Muscle layer of duodenum (tissue), 2 donors: ENCODE data around the gene RARRES2.

ENCODE experiments used
- H3K27ac ChIP-seq: one replicate; pipeline ENCODE4 v1.7.0; 2013; ENCODE audit warnings: mild to moderate bottlenecking, low read length
- H3K27me3 ChIP-seq: one replicate; pipeline ENCODE4 v1.7.0; 2013; ENCODE audit warnings: low read depth, mild to moderate bottlenecking, control low read depth, low read length
- H3K36me3 ChIP-seq, 2 donors: one replicate each; pipeline ENCODE4 v1.7.0; 2013; ENCODE audit warnings: low read length in 2 of 2, control low read depth in 1 of 2, mild to moderate bottlenecking in 1 of 2; ENCODE audit not compliant: insufficient read depth in 2 of 2, control insufficient read depth in 1 of 2
- H3K4me1 ChIP-seq, 2 donors: one replicate each; pipeline ENCODE4 v1.7.0; 2013; ENCODE audit warnings: low read length in 2 of 2, mild to moderate bottlenecking in 2 of 2, control low read depth in 1 of 2, moderate library complexity in 1 of 2; ENCODE audit not compliant: insufficient read depth in 2 of 2, control insufficient read depth in 1 of 2
- H3K4me3 ChIP-seq, 2 donors: one replicate each; pipeline ENCODE4 v1.7.0; 2013; ENCODE audit warnings: low read length in 2 of 2, low read depth in 1 of 2, mild to moderate bottlenecking in 1 of 2
- H3K9me3 ChIP-seq, 2 donors: one replicate each; pipeline ENCODE4 v1.7.0; 2013; ENCODE audit warnings: low read length in 2 of 2, control low read depth in 1 of 2, mild to moderate bottlenecking in 1 of 2; ENCODE audit not compliant: control insufficient read depth in 1 of 2
- donor health status: healthy.

The RARRES2 gene

DNA sequence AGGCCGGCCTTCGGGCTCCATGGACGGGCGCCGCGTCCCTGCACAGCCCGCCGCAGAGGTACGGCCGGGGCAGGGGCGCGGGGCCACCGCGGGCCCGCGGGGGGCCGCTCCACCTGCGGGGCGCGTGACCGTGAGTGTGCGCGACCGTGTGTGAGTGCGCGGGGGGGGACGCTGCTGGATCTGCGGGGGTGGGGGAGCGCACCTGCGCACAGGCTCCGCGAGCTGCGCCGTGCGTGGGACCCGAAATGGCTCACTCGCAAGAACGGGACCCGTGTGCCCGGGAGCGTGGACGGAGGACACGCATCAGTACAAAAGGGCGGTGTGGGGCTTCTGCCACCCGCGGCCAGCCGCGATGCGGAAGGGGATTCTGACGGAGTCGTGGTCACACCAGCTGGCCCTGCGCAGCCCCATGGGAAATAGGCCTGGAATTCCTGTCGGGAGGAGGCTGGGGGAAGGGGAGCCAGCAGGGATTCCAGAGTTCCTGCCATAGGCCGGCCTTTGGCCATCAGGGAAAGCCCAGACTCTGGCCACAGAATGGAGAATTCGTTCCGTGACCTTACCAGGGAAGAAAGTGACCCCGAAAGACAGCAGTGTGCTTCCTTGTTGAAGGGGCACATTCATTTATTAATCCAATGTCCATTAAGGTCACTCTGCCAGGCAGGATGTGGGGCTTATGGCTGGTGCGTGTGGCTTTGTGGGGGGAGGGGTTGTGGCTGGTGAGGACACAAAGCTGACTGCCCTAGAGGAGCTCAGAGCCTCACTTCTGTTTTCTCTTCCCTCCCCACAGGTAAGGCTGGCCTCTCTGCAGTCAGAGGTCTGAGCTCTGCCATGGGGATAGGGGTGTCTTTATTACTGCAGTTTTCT is 27.7 kb upstream of the RARRES2 start:
- no peaks in the 10 kb centered on the region for H3K27me3 ChIP-seq
- no peaks in the 10 kb centered on the region for H3K9me3 ChIP-seq
- peaks cover 12 to 45% of the 10 kb centered on the region in 2 donors for H3K4me1 ChIP-seq
- H3K36me3 ChIP-seq = peaks cover 19 to 32% of the 10 kb centered on the region in 2 donors
- peak overlapping the region; percentile 88 to 94 for H3K4me3 ChIP-seq
- H3K27ac ChIP-seq = peak overlapping the region; percentile 94

- Histone ChIP-seq H3K27me3 (no peaks in the 10 kb centered on the region), H3K4me1 (peaks cover 12 to 40% of the 10 kb centered on the region in 2 donors), H3K36me3 (peaks cover 12 to 27% of the 10 kb centered on the region in 2 donors), H3K4me3 (peak within 1 kb of the TSS; percentile 88 to 94), H3K27ac (peak within 1 kb of the TSS; percentile 94), H3K9me3 (no peaks in the 10 kb centered on the region)
These were observed 26.9 kb upstream of the RARRES2 start, which contains the start of gene REPIN1 for GRCh38 chr7:150368096-150368883. REPIN1 (plus strand) TSS chr7:150368822; CDS start chr7:150369712, 890 bp downstream.

DNA sequence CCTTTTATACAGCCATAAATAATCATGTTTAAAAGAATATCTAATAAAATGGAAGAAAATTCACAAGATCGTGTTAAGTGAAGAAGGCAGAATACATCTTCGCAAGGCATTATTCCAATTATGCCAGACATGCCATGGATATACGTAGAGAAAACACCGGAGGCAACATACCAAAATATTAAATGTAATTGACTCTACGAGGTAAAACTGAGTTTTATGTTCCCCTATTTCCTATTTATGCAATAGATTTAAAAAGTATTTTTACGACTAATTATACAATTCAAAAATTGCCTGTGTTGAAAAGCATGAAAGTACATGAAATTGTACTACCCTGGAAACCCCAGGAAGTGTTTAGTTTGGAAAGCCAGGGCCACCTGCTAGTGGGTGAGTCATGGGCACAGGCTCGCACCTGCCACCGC is 26.3 kb upstream of the RARRES2 start:
- peak overlapping the region; percentile 88 to 94 for H3K4me3 ChIP-seq
- no peaks in the 10 kb centered on the region for H3K27me3 ChIP-seq
- H3K4me1 ChIP-seq = peaks cover 12 to 34% of the 10 kb centered on the region in 2 donors
- H3K9me3 ChIP-seq = no peaks in the 10 kb centered on the region
- H3K36me3 ChIP-seq = peaks cover 11 to 21% of the 10 kb centered on the region in 2 donors
- peak overlapping the region; percentile 94 for H3K27ac ChIP-seq

DNA sequence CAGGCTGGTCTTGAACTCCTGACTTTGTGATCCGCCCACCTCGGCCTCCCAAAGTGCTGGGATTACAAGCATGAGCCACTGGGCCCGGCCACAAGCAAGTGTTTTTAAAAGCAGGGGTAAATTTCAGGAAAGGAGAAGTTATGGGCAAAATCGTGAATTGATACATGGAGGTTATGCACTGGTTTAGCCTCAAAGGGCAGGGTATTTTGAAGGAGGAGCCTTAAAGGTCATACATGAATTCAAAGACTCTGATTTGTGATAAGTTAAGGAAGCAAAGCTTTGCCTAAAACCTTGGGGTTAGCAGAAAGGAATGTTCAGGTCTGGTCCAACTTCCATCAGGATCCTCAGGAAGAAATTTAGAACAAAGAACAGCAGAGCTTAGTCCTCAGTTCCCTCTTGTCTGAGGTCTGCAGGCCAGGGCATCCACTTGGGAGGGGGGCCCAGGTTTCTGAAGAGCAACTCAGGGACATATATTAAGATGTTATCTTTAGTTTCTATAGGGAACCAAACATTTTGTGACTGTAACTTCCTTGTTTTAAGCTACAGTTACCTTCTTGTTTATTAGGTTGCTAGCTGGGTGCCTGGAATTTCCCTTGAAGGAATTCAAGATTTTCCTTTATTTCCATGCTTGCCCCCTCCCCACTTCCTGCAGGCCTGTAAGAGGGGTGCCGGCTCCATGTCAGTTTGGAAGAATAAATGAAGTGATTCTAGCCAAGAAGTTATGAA is 24.4 kb upstream of the RARRES2 start:
- no peak overlapping the region for H3K4me3 ChIP-seq
- H3K9me3 ChIP-seq = no peaks in the 10 kb centered on the region
- H3K27me3 ChIP-seq = no peaks in the 10 kb centered on the region
- no peak overlapping the region for H3K27ac ChIP-seq
- peaks cover 12 to 27% of the 10 kb centered on the region in 2 donors for H3K4me1 ChIP-seq
- H3K36me3 ChIP-seq = peaks cover 3 to 5% of the 10 kb centered on the region in 2 donors

- H3K27me3 ChIP-seq = no peaks in the 10 kb centered on the region
- H3K36me3 ChIP-seq = no peaks in the 10 kb centered on the region
- no peak overlapping the region for H3K4me3 ChIP-seq
- no peaks in the 10 kb centered on the region for H3K9me3 ChIP-seq
- peaks cover 6 to 22% of the 10 kb centered on the region in 2 donors for H3K4me1 ChIP-seq
- no peak overlapping the region for H3K27ac ChIP-seq
These were observed 23.8 kb upstream of the RARRES2 start for GRCh38 chr7:150365194-150365593.

DNA sequence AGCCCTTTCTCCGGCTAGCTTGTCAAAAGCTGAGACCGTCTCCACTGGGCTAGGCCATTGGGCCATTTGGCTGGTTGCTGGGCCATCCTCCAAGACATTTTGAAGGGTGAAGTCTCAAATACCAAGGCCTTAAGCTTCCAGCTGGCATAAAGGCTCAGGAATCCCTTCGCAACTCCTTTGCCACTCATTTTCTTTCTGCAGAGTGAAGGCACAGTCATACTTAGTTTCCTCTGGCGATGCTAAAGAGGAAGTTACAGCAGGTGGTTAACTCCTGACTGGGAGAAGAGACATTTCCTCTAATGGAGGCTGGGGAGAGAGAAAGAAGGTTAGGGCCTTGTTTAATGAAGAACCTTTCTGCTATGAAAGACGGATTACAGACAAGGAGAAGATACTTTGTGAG is 22.4 kb upstream of the RARRES2 start:
- Histone ChIP-seq H3K9me3 (no peaks in the 10 kb centered on the region), H3K36me3 (no peaks in the 10 kb centered on the region), H3K4me3 (no peak overlapping the region), H3K27ac (no peak overlapping the region), H3K27me3 (no peaks in the 10 kb centered on the region), H3K4me1 (peaks cover 0 to 12% of the 10 kb centered on the region in 2 donors)

- no peaks in the 10 kb centered on the region for H3K27me3 ChIP-seq
- H3K36me3 ChIP-seq = no peaks in the 10 kb centered on the region
- H3K9me3 ChIP-seq = no peaks in the 10 kb centered on the region
- no peak overlapping the region for H3K4me3 ChIP-seq
- H3K4me1 ChIP-seq = peaks cover 0 to 12% of the 10 kb centered on the region in 2 donors
- H3K27ac ChIP-seq = no peak overlapping the region
These were observed 21.9 kb upstream of the RARRES2 start for GRCh38 chr7:150363370-150363769.

- Histone ChIP-seq H3K27me3 (no peaks in the 10 kb centered on the region), H3K9me3 (no peaks in the 10 kb centered on the region), H3K4me1 (peaks cover 0 to 6% of the 10 kb centered on the region in 2 donors), H3K4me3 (no peak overlapping the region), H3K27ac (no peak overlapping the region), H3K36me3 (no peaks in the 10 kb centered on the region)
These were observed 20.6 kb upstream of the RARRES2 start for GRCh38 chr7:150361807-150362621.

- no peak overlapping the region for H3K27ac ChIP-seq
- no peaks in the 10 kb centered on the region for H3K27me3 ChIP-seq
- peaks cover 0 to 6% of the 10 kb centered on the region in 2 donors for H3K4me1 ChIP-seq
- no peak overlapping the region for H3K4me3 ChIP-seq
- H3K9me3 ChIP-seq = no peaks in the 10 kb centered on the region
- no peaks in the 10 kb centered on the region for H3K36me3 ChIP-seq
These were observed 20.0 kb upstream of the RARRES2 start for GRCh38 chr7:150361402-150361801.

DNA sequence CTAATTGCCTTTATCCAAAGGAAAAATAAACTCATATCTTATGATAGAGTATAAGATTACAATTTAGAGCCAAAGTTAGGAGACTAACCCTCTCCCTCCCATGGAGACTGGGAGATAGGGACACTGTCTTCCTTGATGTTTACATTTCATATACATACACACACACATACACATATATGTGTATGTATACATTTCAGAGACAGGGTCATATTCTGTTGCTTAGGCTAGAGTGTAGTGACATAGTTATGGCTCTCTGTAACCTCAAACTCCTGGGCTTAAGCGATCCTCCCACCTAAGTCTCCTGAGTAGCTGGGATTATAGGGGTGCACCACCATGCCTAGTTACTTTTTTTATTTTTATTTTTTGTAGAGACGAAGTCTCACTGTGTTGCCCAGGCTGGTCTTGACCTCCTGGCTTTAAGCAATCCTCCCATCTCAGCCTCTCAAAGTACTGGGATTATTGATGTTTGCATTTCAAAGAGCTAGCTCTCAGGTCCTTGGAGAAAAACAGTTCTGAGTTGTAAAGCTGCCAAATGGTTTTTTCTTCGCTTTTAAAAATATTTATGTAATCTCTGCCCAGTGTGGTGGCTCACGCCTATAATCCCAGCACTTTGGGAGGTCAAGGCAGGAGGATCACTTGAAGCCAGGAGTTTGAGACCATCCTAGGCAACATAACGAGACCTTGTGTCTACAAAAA is 19.1 kb upstream of the RARRES2 start:
- H3K4me1 ChIP-seq = peaks cover 0 to 11% of the 10 kb centered on the region in 2 donors

More for the DNA sequence above, 19.1 kb upstream of the RARRES2 start:
- no peaks in the 10 kb centered on the region for H3K9me3 ChIP-seq
- no peak overlapping the region for H3K27ac ChIP-seq
- H3K27me3 ChIP-seq = no peaks in the 10 kb centered on the region
- H3K4me3 ChIP-seq = no peak overlapping the region
- no peaks in the 10 kb centered on the region for H3K36me3 ChIP-seq
